Skeletal muscle satellite cell (primary cell): ENCODE measurements around the gene DSEL.

Experiments
- H3K27me3 ChIP-seq: 2 replicates; pipeline ENCODE4 v1.7.0; 2013; ENCODE audit warnings: low read length; ENCODE audit not compliant: control insufficient read depth, insufficient read depth
- H3K36me3 ChIP-seq: 2 replicates; pipeline ENCODE4 v1.7.0; 2013; ENCODE audit warnings: mild to moderate bottlenecking, control low read depth, low read length; ENCODE audit not compliant: insufficient read depth
- H3K4me1 ChIP-seq: 2 replicates; pipeline ENCODE4 v1.7.0; 2013; ENCODE audit warnings: low read length; ENCODE audit not compliant: control insufficient read depth, insufficient read depth
- H3K4me2 ChIP-seq: 2 replicates; pipeline ENCODE4 v1.7.0; 2013; ENCODE audit warnings: mild to moderate bottlenecking, low read length
- H3K4me3 ChIP-seq: 2 replicates; pipeline ENCODE4 v1.7.0; 2013; ENCODE audit warnings: low read length
- H3K9ac ChIP-seq: 2 replicates; pipeline ENCODE4 v1.7.0; 2013; ENCODE audit warnings: mild to moderate bottlenecking, low read depth, low read length, moderate library complexity
- H3K9me3 ChIP-seq: replicated peaks from 2 replicates; pipeline ENCODE4 v1.7.0; 2013; ENCODE audit warnings: mild to moderate bottlenecking, control low read depth, low read length

The DSEL gene

GRCh38 chr18:67464499-67464898 is 52.0 kb downstream of the DSEL start:
- no peak overlapping the region for H3K9ac ChIP-seq

DNA sequence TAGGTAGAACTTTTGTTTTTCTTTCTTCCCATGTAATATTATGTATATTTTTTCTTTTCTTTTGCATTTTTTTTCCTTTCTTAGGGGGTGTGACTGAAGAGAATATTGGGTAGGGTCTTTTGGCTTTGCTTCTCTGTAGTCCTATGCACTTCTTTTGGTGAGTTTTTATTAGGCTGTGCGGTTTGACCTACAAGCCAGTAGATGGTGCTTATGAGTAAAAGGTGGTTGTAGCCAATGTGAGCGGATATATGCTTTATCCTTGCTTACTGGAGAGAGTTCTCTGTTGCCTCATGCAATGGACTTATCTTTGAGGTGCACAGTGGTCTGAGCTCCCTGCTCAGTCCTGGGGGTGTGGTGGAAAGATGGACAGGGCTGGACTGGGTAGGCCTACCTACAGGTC is 52.7 kb downstream of the DSEL start:
- H3K9ac ChIP-seq = no peak overlapping the region
- H3K4me3 ChIP-seq = no peak overlapping the region
- no peaks in the 10 kb centered on the region for H3K9me3 ChIP-seq
- H3K4me1 ChIP-seq = no peaks in the 10 kb centered on the region
- H3K27me3 ChIP-seq = no peaks in the 10 kb centered on the region
- H3K36me3 ChIP-seq = no peaks in the 10 kb centered on the region
- no peak overlapping the region for H3K4me2 ChIP-seq

More at GRCh38 chr18:67464499-67464898, 52.0 kb downstream of the DSEL start:
- Histone ChIP-seq H3K4me1 (no peaks in the 10 kb centered on the region), H3K4me3 (no peak overlapping the region), H3K9me3 (no peaks in the 10 kb centered on the region), H3K36me3 (no peaks in the 10 kb centered on the region), H3K4me2 (no peak overlapping the region), H3K27me3 (no peaks in the 10 kb centered on the region)

DNA sequence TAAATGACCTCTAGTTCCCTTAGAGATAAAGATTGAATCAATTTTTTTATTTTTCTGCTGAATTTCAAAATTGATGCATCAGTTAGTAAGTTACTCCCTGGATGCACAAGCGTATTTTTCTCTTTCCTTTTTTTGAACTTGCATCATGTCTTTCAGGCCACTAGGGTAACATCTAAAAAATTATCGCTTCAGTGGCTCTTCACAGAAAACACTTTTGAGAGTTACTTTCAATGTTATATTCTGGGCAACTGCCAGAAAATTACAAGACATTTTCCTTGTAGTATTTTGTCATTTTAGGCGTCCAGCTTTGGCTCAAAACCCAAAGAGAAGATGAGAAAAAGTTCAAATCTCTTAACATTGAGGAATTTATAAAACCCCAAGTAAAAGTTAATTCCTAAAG is 59.8 kb downstream of the DSEL start:
- Histone ChIP-seq H3K4me1 (no peaks in the 10 kb centered on the region), H3K4me2 (no peak overlapping the region), H3K27me3 (no peaks in the 10 kb centered on the region), H3K9me3 (no peaks in the 10 kb centered on the region), H3K36me3 (no peaks in the 10 kb centered on the region), H3K9ac (no peak overlapping the region), H3K4me3 (no peak overlapping the region)
